HG02798 (cell line): ENCODE measurements around the gene SLAMF7.
"Not testable (repeated sequence)": the region's sequence is repeated elsewhere in the genome, so short reads cannot be mapped to it uniquely, and the experiment has no call there.

Experiments
- ATAC-seq: cut with Tn5 transposase; IDR thresholded peaks from one replicate; pipeline ENCODE4 v1.9.1; 2021; ENCODE audit warnings: mild to moderate bottlenecking; ENCODE audit not compliant: unreplicated experiment, poor library complexity

The SLAMF7 gene

GRCh38 chr1:160718210-160718609, 20.8 kb upstream of the SLAMF7 start:
- ATAC-seq, result no peak

GRCh38 chr1:160720356-160721085, 18.5 kb upstream of the SLAMF7 start:
- no peak for ATAC-seq

- no peak for ATAC-seq
These were observed 17.6 kb upstream of the SLAMF7 start for GRCh38 chr1:160721473-160721872.

GRCh38 chr1:160722726-160723125, 16.3 kb upstream of the SLAMF7 start:
- ATAC-seq, result no peak

GRCh38 chr1:160723332-160723731, 15.7 kb upstream of the SLAMF7 start:
- no peak for ATAC-seq

GRCh38 chr1:160724465-160725242, 14.4 kb upstream of the SLAMF7 start:
- ATAC-seq, result no peak

- ATAC-seq, result peak; percentile 37
These were observed 12.9 kb upstream of the SLAMF7 start for GRCh38 chr1:160726114-160726497.

- ATAC-seq, result peak; percentile 72
These were observed 12.3 kb upstream of the SLAMF7 start for GRCh38 chr1:160726498-160727315.

GRCh38 chr1:160727316-160727640, 11.8 kb upstream of the SLAMF7 start:
- ATAC-seq, result no peak

GRCh38 chr1:160731564-160731963, 7.5 kb upstream of the SLAMF7 start:
- ATAC-seq, result not testable (repeated sequence)

- ATAC-seq, result peak; percentile 64
These were observed 7.1 kb upstream of the SLAMF7 start for GRCh38 chr1:160731990-160732389.

- no peak for ATAC-seq
These were observed 5.1 kb upstream of the SLAMF7 start for GRCh38 chr1:160733898-160734297.

GRCh38 chr1:160734301-160734700, 4.7 kb upstream of the SLAMF7 start:
- no peak for ATAC-seq

GRCh38 chr1:160738271-160738670, 776 bp upstream of the SLAMF7 start:
- ATAC-seq, result no peak

- no peak for ATAC-seq
These were observed 1.2 kb downstream of the SLAMF7 start for GRCh38 chr1:160740133-160740688.

- no peak for ATAC-seq
These were observed 2.0 kb downstream of the SLAMF7 start for GRCh38 chr1:160741092-160741501.

- no peak for ATAC-seq
These were observed 2.7 kb downstream of the SLAMF7 start for GRCh38 chr1:160741612-160742348.

GRCh38 chr1:160742428-160743127, 3.5 kb downstream of the SLAMF7 start:
- no peak for ATAC-seq

- no peak for ATAC-seq
These were observed 4.2 kb downstream of the SLAMF7 start for GRCh38 chr1:160743266-160743665.
